Heart left ventricle (tissue), 13 donors: Measurements from ENCODE around the gene KCNH8.

Source experiments
- CTCF ChIP-seq, 12 donors: fragments of 200-600 bp; sonication (generic) in 4 of 12; IDR thresholded peaks; one replicate each; pipeline versions ENCODE4 v1.5.0 to v1.8.0; 2018 to 2022; ENCODE audit warnings: antibody characterized with exemption in 12 of 12, mild to moderate bottlenecking in 5 of 12
- POLR2A ChIP-seq, 2 donors: fragments of 450-650 bp; IDR thresholded peaks; one replicate each; pipeline ENCODE4 v1.6.1; 2017; ENCODE audit warnings: antibody characterized with exemption in 2 of 2, mild to moderate bottlenecking in 2 of 2, moderate library complexity in 2 of 2
- donor health status: ischemic (EF 13 %, LVEDD 7.1; RV severe dilation, severe dysfunction).
- donor health status: DM: no; HTN: yes; CAD: no.
- donor health status: DM: no; HTN: no; CAD: no.
- donor health status: ischemic (EF 25% LVEDD 6.9; RV normal size, moderate dysfunction).
- donor health status: ischemic (EF 25% LVEDD 5.7; RV mildly dilated, moderate dysfunction).
- donor health status: ischemic (EF 35%, LVEDD 5.7; RV mildly dilated, moderate dysfunction).
- donor health status: nonischemic (EF 11% LVEDD 7.7; RV severe dilation, severe dysfunction).
- donor health status: DM: yes; HTN: yes; CAD: no.
- donor health status: PGD.
- donor health status: ischemic (EF 29% LVEDD 5.4; RV normal size, mild dysfunction).
- donor health status: nonischemic (EF 23%, LVEDD 6.1; RV moderate dilation, normal function).

DNA sequence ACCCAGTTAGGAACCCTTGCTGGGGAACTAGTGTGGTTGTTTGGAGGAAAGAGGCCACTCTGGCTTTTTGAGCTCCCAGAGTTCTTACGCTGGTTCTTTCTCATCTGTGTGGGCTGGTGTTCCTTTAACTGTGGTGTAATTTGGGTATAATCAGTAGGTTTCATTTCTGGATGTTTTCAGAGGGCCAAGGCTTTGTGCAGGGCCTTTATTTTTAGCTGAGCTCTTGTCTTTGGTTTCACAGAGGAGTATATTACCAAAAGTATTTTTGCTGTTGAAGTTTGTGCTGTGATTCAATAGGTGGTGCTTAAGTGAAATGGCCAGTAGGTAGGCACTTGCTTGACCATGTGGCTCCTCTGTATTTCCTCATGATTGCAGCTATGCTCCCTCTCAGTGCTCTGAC lies 357.9 kb downstream of the KCNH8 start:
- TF ChIP-seq CTCF (IDR thresholded peaks at IDR 0.05) (no peak), POLR2A (IDR thresholded peaks at IDR 0.05) (no peak)
